IMR-90 (cell line): ENCODE measurements around the gene SRRM2.

ENCODE experiments used
- CEBPB ChIP-seq: IDR thresholded peaks from 2 replicates; pipeline ENCODE4 v1.6.1; 2012; ENCODE audit warnings: low read depth, low read length, improper control_type of control experiment
- CTCF ChIP-seq: conservative IDR thresholded peaks from 2 replicates; pipeline ENCODE4 v1.5.1; 2012; ENCODE audit warnings: mild to moderate bottlenecking, low read depth, low read length, improper control_type of control experiment
- FOS ChIP-seq: fragments of 150-350 bp; IDR thresholded peaks from 2 replicates; pipeline ENCODE4 v1.6.1; 2016; ENCODE audit warnings: low read depth, low read length
- MXI1 ChIP-seq: IDR thresholded peaks from 2 replicates; pipeline ENCODE4 v1.6.1; 2012; ENCODE audit warnings: low read depth, mild to moderate bottlenecking, low read length, moderate library complexity, borderline replicate concordance
- POLR2A ChIP-seq: IDR thresholded peaks from 2 replicates; pipeline ENCODE4 v1.6.1; 2012; ENCODE audit warnings: mild to moderate bottlenecking, low read depth, low read length
- SMC3 ChIP-seq: fragments of 150-350 bp; IDR thresholded peaks from 2 replicates; pipeline ENCODE4 v1.6.1; 2016; ENCODE audit warnings: low read depth, mild to moderate bottlenecking, antibody characterized with exemption, low read length, moderate library complexity
- TF ChIP-seq, protein P1 (sequence below): fragments of 150-350 bp; IDR thresholded peaks from 2 replicates; pipeline ENCODE4 v1.6.1; 2017; ENCODE audit warnings: mild to moderate bottlenecking, antibody characterized with exemption, low read length, low read depth

DNA sequence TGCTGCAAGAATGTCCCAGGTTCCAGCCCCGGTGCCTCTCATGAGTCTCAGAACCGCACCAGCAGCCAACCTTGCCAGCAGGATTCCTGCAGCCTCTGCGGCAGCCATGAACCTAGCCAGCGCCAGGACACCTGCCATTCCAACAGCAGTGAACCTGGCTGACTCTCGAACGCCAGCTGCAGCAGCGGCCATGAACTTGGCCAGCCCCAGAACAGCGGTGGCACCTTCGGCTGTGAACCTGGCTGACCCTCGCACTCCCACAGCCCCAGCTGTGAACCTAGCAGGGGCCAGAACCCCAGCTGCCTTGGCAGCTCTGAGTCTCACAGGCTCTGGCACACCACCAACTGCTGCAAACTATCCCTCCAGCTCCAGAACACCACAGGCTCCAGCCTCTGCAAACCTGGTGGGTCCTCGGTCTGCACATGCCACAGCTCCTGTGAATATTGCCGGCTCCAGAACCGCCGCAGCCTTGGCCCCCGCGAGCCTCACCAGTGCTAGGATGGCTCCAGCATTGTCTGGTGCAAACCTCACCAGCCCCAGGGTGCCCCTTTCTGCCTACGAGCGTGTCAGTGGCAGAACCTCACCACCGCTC is 14.8 kb downstream of the SRRM2 start:
- TF ChIP-seq POLR2A, result no peak
- TF ChIP-seq CTCF, result no peak
- TF ChIP-seq SMC3, result no peak
- no peak for TF ChIP-seq CEBPB
- TF ChIP-seq MXI1, result no peak
- TF ChIP-seq, protein P1, sequence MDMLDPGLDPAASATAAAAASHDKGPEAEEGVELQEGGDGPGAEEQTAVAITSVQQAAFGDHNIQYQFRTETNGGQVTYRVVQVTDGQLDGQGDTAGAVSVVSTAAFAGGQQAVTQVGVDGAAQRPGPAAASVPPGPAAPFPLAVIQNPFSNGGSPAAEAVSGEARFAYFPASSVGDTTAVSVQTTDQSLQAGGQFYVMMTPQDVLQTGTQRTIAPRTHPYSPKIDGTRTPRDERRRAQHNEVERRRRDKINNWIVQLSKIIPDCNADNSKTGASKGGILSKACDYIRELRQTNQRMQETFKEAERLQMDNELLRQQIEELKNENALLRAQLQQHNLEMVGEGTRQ, result no peak
- no peak for TF ChIP-seq FOS
